Loucy (cell line): ENCODE measurements around the gene SSH2.

ENCODE experiments used
- H2AFZ ChIP-seq: fragments of 200-600 bp; sonication (generic); 2 replicates; pipeline ENCODE4 v1.6.0; 2016; ENCODE audit warnings: antibody characterized with exemption, mild to moderate bottlenecking, low read length, moderate library complexity
- H3F3A ChIP-seq: fragments of 200-600 bp; 2 replicates; pipeline ENCODE4 v1.6.0; 2016; ENCODE audit warnings: antibody characterized with exemption, low read depth, mild to moderate bottlenecking
- H3K27me3 ChIP-seq: fragments of 200-600 bp; sonication (generic); 2 replicates; pipeline ENCODE4 v1.6.1; 2014; ENCODE audit warnings: low read length, mild to moderate bottlenecking; ENCODE audit not compliant: insufficient read depth, poor library complexity, severe bottlenecking
- H3K36me3 ChIP-seq: fragments of 200-600 bp; sonication (generic); 2 replicates; pipeline ENCODE4 v1.6.1; 2016; ENCODE audit warnings: low read length; ENCODE audit not compliant: insufficient read depth
- H3K4me1 ChIP-seq: fragments of 200-600 bp; sonication (generic); 2 replicates; pipeline ENCODE4 v1.5.1; 2014; ENCODE audit warnings: low read length, mild to moderate bottlenecking; ENCODE audit not compliant: insufficient read depth, poor library complexity, severe bottlenecking
- H3K4me2 ChIP-seq: fragments of 200-600 bp; sonication (generic); 2 replicates; pipeline ENCODE4 v1.6.0; 2014; ENCODE audit warnings: antibody characterized with exemption, low read length, low read depth, mild to moderate bottlenecking; ENCODE audit not compliant: poor library complexity, severe bottlenecking
- H3K4me3 ChIP-seq: fragments of 200-600 bp; sonication (generic); 2 replicates; pipeline ENCODE4 v1.5.1; 2014; ENCODE audit warnings: low read length, mild to moderate bottlenecking, mixed read lengths; ENCODE audit not compliant: poor library complexity, severe bottlenecking
- H3K79me2 ChIP-seq: fragments of 200-600 bp; sonication (generic); 2 replicates; pipeline ENCODE4 v1.6.1; 2014; ENCODE audit warnings: low read length; ENCODE audit not compliant: insufficient read depth
- H3K9ac ChIP-seq: fragments of 200-600 bp; sonication (generic); 2 replicates; pipeline ENCODE4 v1.6.0; 2014; ENCODE audit warnings: mild to moderate bottlenecking, low read depth, low read length, moderate library complexity; ENCODE audit not compliant: poor library complexity, severe bottlenecking
- H3K9me2 ChIP-seq: fragments of 200-600 bp; sonication (generic); replicated peaks from 2 replicates; pipeline ENCODE4 v1.6.1; 2016; ENCODE audit warnings: low read depth, low read length, mixed read lengths
- H3K9me3 ChIP-seq: fragments of 200-600 bp; sonication (generic); 2 replicates; pipeline ENCODE4 v1.6.1; 2014; ENCODE audit warnings: mild to moderate bottlenecking, antibody characterized with exemption, low read length, low read depth; ENCODE audit not compliant: insufficient read depth
- H4K20me1 ChIP-seq: fragments of 200-600 bp; sonication (generic); 2 replicates; pipeline ENCODE4 v1.6.0; 2014; ENCODE audit warnings: antibody characterized with exemption, low read length, mild to moderate bottlenecking; ENCODE audit not compliant: insufficient read depth, poor library complexity, severe bottlenecking
- CTCF ChIP-seq: fragments of 200-600 bp; sonication (generic); conservative IDR thresholded peaks from 2 replicates; pipeline ENCODE4 v1.5.1; 2014; ENCODE audit warnings: mild to moderate bottlenecking, antibody characterized with exemption, low read length
- EZH2phosphoT487 ChIP-seq: fragments of 200-600 bp; IDR thresholded peaks from 2 replicates; pipeline ENCODE4 v1.6.1; 2018; ENCODE audit warnings: antibody characterized with exemption, mild to moderate bottlenecking, moderate library complexity, borderline replicate concordance

SSH2 gene

GRCh38 chr17:29674281-29674680 is 255.7 kb downstream of the SSH2 start:
- H3K36me3 ChIP-seq: peaks cover 11% of the 10 kb centered on the region; the same call in 1 of the 2 replicates
- no peaks in the 10 kb centered on the region for H3K27me3 ChIP-seq
- H4K20me1 ChIP-seq: no peaks in the 10 kb centered on the region
- peak overlapping the region; percentile 48 for H3K4me3 ChIP-seq
- H3K79me2 ChIP-seq: no peaks in the 10 kb centered on the region
- H3F3A ChIP-seq: peaks cover 18% of the 10 kb centered on the region; the same call in 1 of the 2 replicates
- H3K9me2 ChIP-seq: no peaks in the 10 kb centered on the region
- TF ChIP-seq EZH2phosphoT487 (no peak), CTCF (no peak)
- peak overlapping the region; percentile 58 for H3K9ac ChIP-seq
- H3K9me3 ChIP-seq: no peaks in the 10 kb centered on the region
- peak overlapping the region; percentile 63 for H3K4me2 ChIP-seq
- no peak overlapping the region for H2AFZ ChIP-seq
- H3K4me1 ChIP-seq: peaks cover 62% of the 10 kb centered on the region

- no peaks in the 10 kb centered on the region for H4K20me1 ChIP-seq
- TF ChIP-seq CTCF (no peak), EZH2phosphoT487 (no peak)
- no peak overlapping the region for H2AFZ ChIP-seq
- H3K27me3 ChIP-seq: no peaks in the 10 kb centered on the region
- no peaks in the 10 kb centered on the region for H3K79me2 ChIP-seq
- H3K9me3 ChIP-seq: no peaks in the 10 kb centered on the region
- H3K36me3 ChIP-seq: peaks cover 32% of the 10 kb centered on the region; the same call in 1 of the 2 replicates
- peaks cover 52% of the 10 kb centered on the region for H3K4me1 ChIP-seq
- H3K9me2 ChIP-seq: no peaks in the 10 kb centered on the region
- no peak overlapping the region for H3K9ac ChIP-seq
- no peak overlapping the region for H3K4me3 ChIP-seq
- no peak overlapping the region for H3K4me2 ChIP-seq
- H3F3A ChIP-seq: peaks cover 18% of the 10 kb centered on the region; the same call in 1 of the 2 replicates
Measured at GRCh38 chr17:29671661-29672060, 258.4 kb downstream of the SSH2 start.

- H2AFZ ChIP-seq: no peak overlapping the region
- peaks cover 8% of the 10 kb centered on the region; the same call in 1 of the 2 replicates for H3F3A ChIP-seq
- no peaks in the 10 kb centered on the region for H3K27me3 ChIP-seq
- no peaks in the 10 kb centered on the region for H3K9me3 ChIP-seq
- no peak overlapping the region for H3K4me2 ChIP-seq
- no peak overlapping the region for H3K9ac ChIP-seq
- peaks cover 33% of the 10 kb centered on the region for H3K4me1 ChIP-seq
- no peaks in the 10 kb centered on the region for H4K20me1 ChIP-seq
- H3K9me2 ChIP-seq: no peaks in the 10 kb centered on the region
- no peaks in the 10 kb centered on the region for H3K79me2 ChIP-seq
- TF ChIP-seq EZH2phosphoT487 (no peak), CTCF (no peak)
- no peak overlapping the region for H3K4me3 ChIP-seq
- H3K36me3 ChIP-seq: peaks cover 51% of the 10 kb centered on the region; the same call in 1 of the 2 replicates
Measured at GRCh38 chr17:29669266-29669665, 260.8 kb downstream of the SSH2 start.
